HG02938 (cell line): ENCODE measurements around the gene RAB6B.
A peak's percentile ranks its signal among the peaks of the same experiment; 100 is the strongest.

Source experiments
- ATAC-seq: cut with Tn5 transposase; IDR thresholded peaks from one replicate; pipeline ENCODE4 v1.9.1; 2021; ENCODE audit warnings: mild to moderate bottlenecking, moderate library complexity; ENCODE audit not compliant: unreplicated experiment

Gene RAB6B

GRCh38 chr3:133895208-133896001, at the start of gene RAB6B:
Gene RAB6B (minus strand): TSS chr3:133895882. CDS start chr3:133895466, 416 bp downstream.
- ATAC-seq = peak; percentile 43

- ATAC-seq = no peak
Observed at GRCh38 chr3:133944641-133945380, 49.1 kb upstream of the RAB6B start.

GRCh38 chr3:133944181-133944580, 48.5 kb upstream of the RAB6B start:
- no peak for ATAC-seq

- no peak for ATAC-seq
Observed at GRCh38 chr3:133943639-133944141, 48.0 kb upstream of the RAB6B start.

- ATAC-seq = no peak
Observed at GRCh38 chr3:133943031-133943535, 47.4 kb upstream of the RAB6B start.

GRCh38 chr3:133941415-133941821, 45.7 kb upstream of the RAB6B start:
- no peak for ATAC-seq

- no peak for ATAC-seq
Observed at GRCh38 chr3:133940536-133940935, 44.9 kb upstream of the RAB6B start.

- no peak for ATAC-seq
Observed at GRCh38 chr3:133939463-133939835, 43.8 kb upstream of the RAB6B start.

- ATAC-seq = no peak
Observed at GRCh38 chr3:133938770-133939462, 43.2 kb upstream of the RAB6B start.

GRCh38 chr3:133937756-133938601, 42.3 kb upstream of the RAB6B start:
- ATAC-seq = no peak

GRCh38 chr3:133937061-133937686, 41.5 kb upstream of the RAB6B start:
- ATAC-seq = no peak

- ATAC-seq = no peak
Observed at GRCh38 chr3:133935843-133936769, 40.4 kb upstream of the RAB6B start.

GRCh38 chr3:133934996-133935842, 39.5 kb upstream of the RAB6B start:
- no peak for ATAC-seq

GRCh38 chr3:133934073-133934970, 38.6 kb upstream of the RAB6B start:
- ATAC-seq = no peak

GRCh38 chr3:133933097-133934024, 37.7 kb upstream of the RAB6B start:
- ATAC-seq = no peak

- no peak for ATAC-seq
Observed at GRCh38 chr3:133932009-133932408, 36.3 kb upstream of the RAB6B start.
